Adipose tissue (tissue), 3 donors: ENCODE measurements around the gene PPEF1. TPM values are rescaled to one million over a fixed set of nuclear protein-coding genes. Genes with fewer than 3 reads are reported as not detected.

Source experiments
- H3K27ac ChIP-seq: one replicate; pipeline ENCODE4 v1.5.1; 2013; ENCODE audit warnings: low read depth, low read length
- WGBS, 3 donors: extraction: QIAGEN DNeasy Blood & Tissue Kit; methylation state at CpG; one replicate each; pipeline ENCODE4 v1.1.7; 2013; 5-methylcytosine and 5-hydroxymethylcytosine counted together
- polyA plus RNA-seq, 3 donors: library from polyadenylated mRNA; stranded (reverse); fragments of 200-250 nt; gene quantifications; one replicate each; pipeline ENCODE4 v1.2.3, GENCODE V29; 2013
- donor health status: healthy with polysubstance abuse.
- donor health status: Bipolar disorder and iron deficiency.
- donor health status: healthy.

Gene PPEF1
- polyA plus RNA-seq, 3 donors, result 0.03 to 0.22 (median 0.05) TPM

GRCh38 chrX:18871161-18871890, 163.9 kb downstream of the PPEF1 start:
- 55 to 70% (median 67%) methylated on average over 9 to 10 of the region's 10 CpGs for WGBS, 3 donors
- H3K27ac ChIP-seq, result no peak overlapping the region

- WGBS, 3 donors, result 71 to 81% (median 77%) methylated on average over 12 of the region's 12 CpGs
- H3K27ac ChIP-seq, result no peak overlapping the region
Measured at GRCh38 chrX:18871970-18872369, 164.5 kb downstream of the PPEF1 start.

GRCh38 chrX:18872621-18873020, 165.2 kb downstream of the PPEF1 start:
- WGBS, 3 donors, result 85 to 93% (median 90%) methylated on average over 8 of the region's 8 CpGs
- H3K27ac ChIP-seq, result no peak overlapping the region

GRCh38 chrX:18873189-18873791, 165.8 kb downstream of the PPEF1 start:
- H3K27ac ChIP-seq, result no peak overlapping the region
- 66 to 73% (median 70%) methylated on average over 26 to 27 of the region's 27 CpGs for WGBS, 3 donors

GRCh38 chrX:18873836-18874235, 166.4 kb downstream of the PPEF1 start:
- WGBS, 3 donors, result 87 to 94% (median 91%) methylated on average over 12 of the region's 12 CpGs
- H3K27ac ChIP-seq, result no peak overlapping the region

- WGBS, 3 donors, result 87 to 93% (median 88%) methylated on average over 27 of the region's 27 CpGs
- H3K27ac ChIP-seq, result no peak overlapping the region
Measured at GRCh38 chrX:18874560-18875255, 167.3 kb downstream of the PPEF1 start.

GRCh38 chrX:18875256-18875878, 167.9 kb downstream of the PPEF1 start:
- no peak overlapping the region for H3K27ac ChIP-seq
- 78 to 80% (median 80%) methylated on average over 15 of the region's 15 CpGs for WGBS, 3 donors

GRCh38 chrX:18877469-18877868, 170.0 kb downstream of the PPEF1 start:
- WGBS, 3 donors, result 77 to 87% (median 77%) methylated on average over 4 to 7 of the region's 7 CpGs
- no peak overlapping the region for H3K27ac ChIP-seq

Other genes starting within 250 kb of the PPEF1 start
- not detected for gene RS1, start 35.5 kb upstream of the PPEF1 start, polyA plus RNA-seq